Measurements from ENCODE around the gene ABL2. TPM values are rescaled to one million over a fixed set of nuclear protein-coding genes. Genes with fewer than 3 reads are reported as not detected.

ABL2 gene
- total RNA-seq, 1 donor from 2014 or later, result 18.6 TPM

GRCh38 chr1:179103999-179104398, 125.5 kb downstream of the ABL2 start:
- Mint-ChIP-seq H3K27me3 (no peaks in the 10 kb centered on the region), H3K9me3 (no peaks in the 10 kb centered on the region), H3K27ac (no peak overlapping the region), H3K4me1 (ENCODE audit: unreplicated experiment) (peaks cover 6% of the 10 kb centered on the region), H3K36me3 (peaks cover 16% of the 10 kb centered on the region), H3K4me3 (no peak overlapping the region)
- TF ChIP-seq CTCF (conservative IDR thresholded peaks at IDR 0.05), result no peak
- DNase-seq (ENCODE audit: extremely low spot score, unreplicated experiment), result no peak

GRCh38 chr1:179101566-179101965, 127.9 kb downstream of the ABL2 start:
- Mint-ChIP-seq H3K4me3 (no peak overlapping the region), H3K36me3 (peaks cover 21% of the 10 kb centered on the region)

GRCh38 chr1:179099891-179100290, 129.6 kb downstream of the ABL2 start:
- Mint-ChIP-seq H3K9me3 (no peaks in the 10 kb centered on the region), H3K27me3 (no peaks in the 10 kb centered on the region), H3K36me3 (peaks cover 21% of the 10 kb centered on the region), H3K27ac (no peak overlapping the region), H3K4me1 (ENCODE audit: unreplicated experiment) (no peaks in the 10 kb centered on the region), H3K4me3 (no peak overlapping the region)
- TF ChIP-seq CTCF (conservative IDR thresholded peaks at IDR 0.05), result no peak
- DNase-seq (ENCODE audit: extremely low spot score, unreplicated experiment), result no peak

More at GRCh38 chr1:179101566-179101965, 127.9 kb downstream of the ABL2 start:
- Mint-ChIP-seq H3K4me1 (ENCODE audit: unreplicated experiment) (peaks cover 6% of the 10 kb centered on the region), H3K27ac (no peak overlapping the region), H3K9me3 (no peaks in the 10 kb centered on the region), H3K27me3 (no peaks in the 10 kb centered on the region)
- DNase-seq (ENCODE audit: extremely low spot score, unreplicated experiment), result no peak
- no peak for TF ChIP-seq CTCF (conservative IDR thresholded peaks at IDR 0.05)

- DNase-seq (ENCODE audit: extremely low spot score, unreplicated experiment), result no peak
- H3K9me3 Mint-ChIP-seq, result no peaks in the 10 kb centered on the region
- H3K4me3 Mint-ChIP-seq, result no peak overlapping the region
- no peak for TF ChIP-seq CTCF (conservative IDR thresholded peaks at IDR 0.05)
- H3K4me1 Mint-ChIP-seq (ENCODE audit: unreplicated experiment), result peaks cover 3% of the 10 kb centered on the region
- no peaks in the 10 kb centered on the region for H3K27me3 Mint-ChIP-seq
- H3K36me3 Mint-ChIP-seq, result peaks cover 30% of the 10 kb centered on the region
- no peak overlapping the region for H3K27ac Mint-ChIP-seq
Observed at GRCh38 chr1:179095924-179096323, 133.6 kb downstream of the ABL2 start.

GRCh38 chr1:179095377-179095776, 134.1 kb downstream of the ABL2 start:
- DNase-seq (ENCODE audit: extremely low spot score, unreplicated experiment), result no peak
- no peak overlapping the region for H3K27ac Mint-ChIP-seq
- no peak for TF ChIP-seq CTCF (conservative IDR thresholded peaks at IDR 0.05)
- peaks cover 29% of the 10 kb centered on the region for H3K36me3 Mint-ChIP-seq
- H3K27me3 Mint-ChIP-seq, result no peaks in the 10 kb centered on the region
- peaks cover 7% of the 10 kb centered on the region for H3K4me1 Mint-ChIP-seq (ENCODE audit: unreplicated experiment)
- no peak overlapping the region for H3K4me3 Mint-ChIP-seq
- no peaks in the 10 kb centered on the region for H3K9me3 Mint-ChIP-seq

GRCh38 chr1:179094818-179095217, 134.7 kb downstream of the ABL2 start:
- peaks cover 9% of the 10 kb centered on the region for H3K4me1 Mint-ChIP-seq (ENCODE audit: unreplicated experiment)
- H3K27ac Mint-ChIP-seq, result no peak overlapping the region
- DNase-seq (ENCODE audit: extremely low spot score, unreplicated experiment), result no peak
- no peak for TF ChIP-seq CTCF (conservative IDR thresholded peaks at IDR 0.05)
- H3K27me3 Mint-ChIP-seq, result no peaks in the 10 kb centered on the region
- H3K36me3 Mint-ChIP-seq, result peaks cover 28% of the 10 kb centered on the region
- H3K9me3 Mint-ChIP-seq, result no peaks in the 10 kb centered on the region
- H3K4me3 Mint-ChIP-seq, result no peak overlapping the region
